NCI-H1105 (cell line): Measurements from ENCODE around the gene CFI.

Experiments used
- DNase-seq: peaks from one replicate; lab custom pipeline; 2025; lab: John Stamatoyannopoulos, UW

Gene CFI

DNA sequence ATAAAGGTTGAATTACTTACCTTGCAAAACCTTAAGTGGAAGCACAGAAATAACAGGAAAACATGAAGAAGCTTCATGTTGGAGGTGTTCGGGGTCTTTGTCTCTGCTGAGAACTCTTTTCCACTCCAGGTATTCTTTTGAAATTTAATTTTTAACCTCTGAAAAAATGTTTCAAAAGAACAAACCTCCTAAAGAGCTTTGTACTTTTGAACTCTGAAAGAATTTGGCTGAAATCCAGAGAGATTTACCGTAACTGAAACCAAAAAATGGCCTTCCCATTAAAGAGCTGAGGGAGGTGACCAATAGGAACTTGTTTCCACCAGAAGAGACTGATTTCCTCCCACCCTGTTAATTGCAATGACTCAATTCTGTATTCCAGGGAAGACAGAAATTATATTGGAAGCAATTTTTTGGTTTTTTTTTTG is at the start of gene CFI:
TSS of gene CFI (minus strand) at position 105 of the 425 bp plus-strand sequence. CDS start at position 77, 28 bp downstream.
- no peak for DNase-seq

GRCh38 chr4:109850601-109851000 is 48.8 kb upstream of the CFI start:
- DNase-seq, result no peak

GRCh38 chr4:109848501-109848900 is 46.7 kb upstream of the CFI start:
- no peak for DNase-seq

DNA sequence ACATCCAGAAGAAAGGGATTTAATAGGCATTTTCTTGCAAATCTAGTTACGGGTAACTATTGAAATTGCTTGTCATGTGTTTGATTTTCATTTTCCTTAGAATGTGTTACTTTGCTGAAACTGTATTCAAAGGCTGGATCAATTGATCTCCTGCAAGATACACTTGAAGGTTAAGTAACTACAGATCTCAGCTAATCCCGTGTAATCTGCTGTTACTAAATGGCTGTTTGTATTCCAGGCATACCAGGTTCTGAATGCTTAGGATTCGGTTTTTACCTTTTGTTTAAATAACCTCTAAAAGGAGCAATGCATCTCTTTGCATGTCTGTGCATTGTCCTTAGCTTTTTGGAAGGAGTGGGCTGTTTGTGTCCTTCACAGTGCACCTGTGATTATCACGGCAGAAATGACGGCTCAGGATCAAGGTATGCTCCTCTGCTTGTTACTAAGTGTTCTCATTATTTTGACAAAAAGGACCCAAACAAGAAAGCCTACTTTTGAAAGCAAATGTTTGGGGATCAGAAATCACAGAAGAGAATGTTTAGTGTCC is 46.2 kb upstream of the CFI start, which contains the start of gene LRIT3:
TSS of gene LRIT3 (plus strand) at position 212 of the 547 bp plus-strand sequence. CDS start at position 307, 95 bp downstream.
- no peak for DNase-seq

GRCh38 chr4:109846395-109847098 is 44.7 kb upstream of the CFI start:
- DNase-seq, result no peak

DNA sequence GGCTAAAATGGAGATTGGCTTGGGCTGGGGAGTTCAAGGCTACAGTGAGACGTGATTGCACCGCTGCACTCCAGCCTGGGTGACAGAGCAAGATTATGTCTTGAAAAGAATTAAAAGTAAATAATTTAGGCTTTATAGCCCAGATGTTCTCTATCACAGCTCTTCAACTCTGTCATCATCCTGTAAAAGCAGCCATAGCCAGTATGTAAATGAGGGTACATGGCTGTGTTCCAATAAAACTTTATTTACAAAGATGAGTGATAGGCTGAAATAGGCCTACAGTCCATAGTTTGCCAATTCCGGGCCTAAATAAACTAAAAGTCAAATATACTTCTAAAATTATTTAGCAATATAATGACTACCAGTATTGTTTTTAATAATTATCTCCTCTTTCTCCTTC is 35.2 kb upstream of the CFI start:
- DNase-seq, result no peak

DNA sequence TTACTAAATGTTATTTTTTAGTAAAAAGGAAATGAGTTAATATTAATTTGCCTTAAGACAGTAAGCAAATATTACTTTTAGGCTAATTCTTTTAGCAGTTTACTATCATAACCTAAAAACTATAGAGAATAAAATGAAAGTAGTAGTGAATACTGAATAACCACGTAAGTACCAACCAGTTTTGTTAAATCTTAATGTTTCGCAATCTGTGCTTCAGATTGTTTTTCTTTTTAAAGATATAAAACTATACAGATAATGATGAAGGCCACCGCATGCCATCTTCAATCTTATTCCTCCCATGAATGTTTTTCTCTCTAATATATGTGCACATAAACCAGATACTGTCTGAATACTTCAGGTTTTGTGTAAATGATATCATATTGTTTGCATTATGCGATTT is 32.0 kb upstream of the CFI start:
- DNase-seq, result no peak

- no peak for DNase-seq
These were observed 25.9 kb upstream of the CFI start, which contains the start of gene RRH for GRCh38 chr4:109827672-109828071. Gene RRH, plus strand, starts transcription at chr4:109827972. Its CDS starts 56 bp downstream, at chr4:109828028.

DNA sequence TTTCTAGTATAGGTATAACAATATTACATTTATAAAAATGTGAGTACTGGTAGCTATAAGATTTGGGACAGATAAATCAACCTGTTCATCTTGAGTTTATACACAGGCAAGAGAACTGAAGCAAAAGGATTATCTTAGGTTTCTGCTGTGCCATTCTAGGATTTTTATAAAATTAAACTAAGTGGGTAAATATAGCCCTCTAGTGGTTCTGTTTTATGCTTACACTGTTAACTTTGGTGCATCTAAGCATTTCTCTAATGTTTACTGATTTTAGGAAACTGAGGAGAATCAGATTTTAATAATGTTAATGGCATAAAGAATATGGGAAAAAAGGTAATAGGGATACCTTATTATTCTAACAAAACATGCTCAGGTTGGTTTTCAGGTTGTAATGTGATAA is 24.9 kb upstream of the CFI start:
- DNase-seq, result no peak

DNA sequence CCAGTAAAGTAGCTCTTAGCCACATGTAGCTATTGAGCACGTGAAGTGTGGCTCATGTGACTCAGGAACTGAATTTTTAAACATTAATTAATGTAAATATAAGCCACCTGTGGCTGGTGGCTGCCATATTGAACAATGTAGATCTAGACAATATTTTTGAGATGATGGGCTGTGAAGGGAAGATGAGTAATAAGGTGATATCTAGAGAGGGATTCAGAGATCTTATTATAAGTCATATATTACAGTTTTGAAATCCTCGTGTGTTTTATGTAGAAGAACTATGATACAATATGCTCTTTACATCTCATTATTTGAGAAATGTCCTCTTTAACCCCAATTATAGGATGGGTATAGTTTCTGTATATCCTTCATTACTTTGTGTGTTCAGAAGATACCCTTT is 19.4 kb upstream of the CFI start:
- no peak for DNase-seq

- DNase-seq, result no peak
These were observed 18.8 kb upstream of the CFI start for GRCh38 chr4:109820563-109820962.

- no peak for DNase-seq
These were observed 16.5 kb upstream of the CFI start for GRCh38 chr4:109818268-109818667.

DNA sequence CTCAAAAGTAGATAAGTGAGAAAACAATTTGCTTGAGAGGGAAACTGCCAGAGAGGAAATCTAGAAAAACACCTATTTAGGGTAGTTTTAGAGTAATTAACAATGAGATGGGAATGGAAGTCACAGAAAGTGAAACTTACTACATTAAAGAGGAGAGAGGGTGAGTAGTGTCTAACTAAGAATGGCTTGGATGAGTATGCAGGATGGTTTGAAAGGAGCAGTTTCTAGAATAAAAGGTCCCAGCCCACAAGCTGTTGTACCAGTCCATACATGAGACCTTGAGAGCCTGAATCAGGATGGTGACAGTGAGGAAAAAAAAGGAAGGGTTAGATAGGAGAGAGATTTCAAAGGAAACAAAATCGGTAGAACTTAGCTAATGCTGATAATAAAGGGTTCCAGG is 15.1 kb upstream of the CFI start:
- no peak for DNase-seq

- DNase-seq, result no peak
These were observed 14.3 kb upstream of the CFI start for GRCh38 chr4:109816082-109816442.

- DNase-seq, result peak; percentile 60
These were observed 13.6 kb upstream of the CFI start, which contains the start of gene GAR1 for GRCh38 chr4:109815151-109816081. Gene GAR1, plus strand, starts transcription at chr4:109815762. Its CDS starts 403 bp downstream, at chr4:109816165.

GRCh38 chr4:109811707-109812106 is 9.9 kb upstream of the CFI start:
- DNase-seq, result no peak

GRCh38 chr4:109810552-109811387 is 9.0 kb upstream of the CFI start:
- no peak for DNase-seq

- no peak for DNase-seq
These were observed 7.9 kb upstream of the CFI start for GRCh38 chr4:109809655-109810054.

DNA sequence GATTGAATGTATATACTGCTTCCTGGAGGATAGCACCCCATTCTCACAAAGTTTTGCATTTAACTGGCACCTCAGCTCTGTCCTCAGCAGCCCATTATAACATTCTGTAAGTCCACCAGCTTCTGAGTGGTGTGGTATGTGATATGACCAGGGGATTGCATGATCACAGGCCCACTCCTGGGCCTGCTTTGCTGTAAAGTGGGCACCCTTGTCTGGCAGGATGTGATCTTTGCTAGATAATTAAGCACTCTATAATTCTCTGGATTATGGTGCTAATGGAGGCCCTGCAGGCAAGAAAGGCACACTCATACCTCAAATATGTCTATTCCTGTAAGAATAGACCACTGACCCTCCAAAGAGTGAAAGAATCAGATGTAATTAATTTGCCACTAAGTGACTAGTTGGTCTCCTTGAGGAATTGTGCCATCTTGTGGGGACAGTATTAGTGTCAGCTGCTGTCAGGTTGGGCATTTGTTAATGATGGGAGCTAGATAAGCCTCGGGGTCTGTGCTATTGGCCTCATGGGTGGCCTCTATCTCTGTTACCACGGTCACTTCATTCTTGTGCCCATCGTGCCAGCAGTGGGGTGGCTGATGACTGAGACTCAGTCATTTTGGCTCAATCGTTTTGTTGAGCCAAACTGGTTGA is 2.2 kb upstream of the CFI start:
- DNase-seq, result no peak

- DNase-seq, result no peak
These were observed 555 bp downstream of the CFI start for GRCh38 chr4:109801099-109801789.

DNA sequence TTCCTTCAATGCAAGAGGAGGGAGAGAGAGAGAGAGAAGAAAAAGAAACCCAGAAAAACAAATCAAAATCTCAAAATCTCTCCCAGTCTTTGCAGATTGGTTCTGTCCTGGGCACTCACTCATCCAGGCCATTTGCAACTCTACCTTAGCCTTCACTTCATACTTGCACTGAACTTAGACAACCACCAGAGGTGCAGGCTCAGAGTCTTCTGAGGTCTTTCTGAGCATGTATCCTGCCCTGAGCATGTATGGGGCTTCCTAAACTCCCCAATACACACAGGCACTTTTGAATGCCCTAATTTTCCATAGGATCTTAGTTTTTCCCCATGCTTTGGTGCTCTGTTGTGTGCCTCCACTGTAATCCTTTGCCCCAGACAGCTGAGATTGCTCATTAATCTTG is 2.9 kb downstream of the CFI start:
- DNase-seq, result no peak
